Measurements from ENCODE around the gene RAB11FIP2. TPM values are rescaled to one million over a fixed set of nuclear protein-coding genes. Genes with fewer than 3 reads are reported as not detected.

RAB11FIP2 gene
- total and polyA plus RNA-seq, 2 of the 8 experiments (the other 6 are each of a cell fraction or from before 2014, with no cell fraction given) = 3.1 to 12.7 TPM

GRCh38 chr10:118012952-118013525 is 33.7 kb downstream of the RAB11FIP2 start:
- H3K27ac ChIP-seq (ENCODE audit: low read depth, low read length) = no peak overlapping the region
- H2BK120ac ChIP-seq (replicated peaks; ENCODE audit: low read depth, low read length) = no peak overlapping the region
- H2BK5ac ChIP-seq (ENCODE audit: low read depth, low read length) = no peak overlapping the region
- H4K5ac ChIP-seq (ENCODE audit: insufficient read length, low read depth, low read length) = no peak overlapping the region
- no peak overlapping the region for H3K14ac ChIP-seq (ENCODE audit: insufficient read length)
- no peak overlapping the region for H3K18ac ChIP-seq (ENCODE audit: extremely low read depth, low read length)
- H3K9me3 ChIP-seq (ENCODE audit: insufficient read depth in 2 of 2, low read depth in 1 of 2, low read length in 1 of 2) = no peaks in the 10 kb centered on the region
- POLR2A ChIA-PET (ENCODE audit: partially characterized antibody) = no interaction called here
- no peak overlapping the region for H2BK12ac ChIP-seq (ENCODE audit: low read depth, low read length)
- no peak overlapping the region for H3K4me2 ChIP-seq (ENCODE audit: insufficient read depth in 1 of 2, low read depth in 2 of 2, low read length in 2 of 2)
- no peak overlapping the region for H2AK5ac ChIP-seq (ENCODE audit: low read depth, low read length)
- no peak overlapping the region for H3K23ac ChIP-seq (ENCODE audit: insufficient read length)
- no peak overlapping the region for H4K8ac ChIP-seq (ENCODE audit: extremely low read depth, insufficient read depth, low read length)
- no peaks in the 10 kb centered on the region for H3K23me2 ChIP-seq (ENCODE audit: low read depth, low read length)
- no peak for FAIRE-seq
- no peak overlapping the region for H2AFZ ChIP-seq (ENCODE audit: low read length)
- no peak overlapping the region for H3K56ac ChIP-seq (replicated peaks; ENCODE audit: insufficient read length, low read depth, low read length)
- CTCF ChIA-PET (ENCODE audit: partially characterized antibody) = interaction anchor here (1.0 kb wide), 1 partner anchor 17 kb away, joined by 4 read pairs; no protein-coding TSS in a partner anchor
- no peak overlapping the region for H2BK20ac ChIP-seq (ENCODE audit: low read length)
- no peaks in the 10 kb centered on the region for H3K79me2 ChIP-seq (ENCODE audit: control insufficient read depth in 1 of 2, insufficient read depth in 2 of 2, low read length in 2 of 2)
- no peaks in the 10 kb centered on the region for H4K20me1 ChIP-seq (replicated peaks in 1 of 2; ENCODE audit: control insufficient read depth in 1 of 2, insufficient read depth in 2 of 2, low read length in 2 of 2)
- H3K36me3 ChIP-seq (ENCODE audit: control insufficient read depth in 2 of 4, insufficient read depth in 4 of 4, low read length in 3 of 4) = peaks cover 0 to 10% (median 0%) of the 10 kb centered on the region in 4 experiments; a peak in 2 of 8 replicates
- no peaks in the 10 kb centered on the region for H3K27me3 ChIP-seq (replicated peaks in 1 of 4; ENCODE audit: control insufficient read depth in 3 of 4, extremely low read depth in 1 of 4, insufficient read depth in 3 of 4, low read length in 3 of 4)
- H3K4me3 ChIP-seq (ENCODE audit: extremely low read depth in 1 of 4, insufficient read depth in 2 of 4, low read depth in 3 of 4, low read length in 4 of 4) = no peak overlapping the region
- H3K4me1 ChIP-seq (replicated peaks in 1 of 4; ENCODE audit: control insufficient read depth in 3 of 4, insufficient read depth in 4 of 4, low read length in 3 of 4) = peaks cover 0 to 2% (median under 1%) of the 10 kb centered on the region in 4 experiments; a peak in 4 of 7 replicates
- no peak for DNase-seq (ENCODE audit: low read depth in 1 of 2, low spot score in 2 of 2)
- H3K9ac ChIP-seq (replicated peaks in 1 of 4; ENCODE audit: extremely low read depth in 1 of 4, low read depth in 3 of 4, low read length in 3 of 4) = no peak overlapping the region
- H3K79me1 ChIP-seq (ENCODE audit: low read depth, low read length) = no peaks in the 10 kb centered on the region
- H2BK15ac ChIP-seq (ENCODE audit: low read length) = no peak overlapping the region
- TF ChIP-seq ASH2L (IDR thresholded peaks at IDR 0.05; ENCODE audit: low read length) (no peak), KDM1A (IDR thresholded peaks at IDR 0.05; ENCODE audit: borderline replicate concordance, low read length) (no peak), EP300 (IDR thresholded peaks at IDR 0.05; ENCODE audit: borderline replicate concordance in 1 of 2, low read depth in 2 of 2, low read length in 2 of 2) (no peak), CHD2 (IDR thresholded peaks at IDR 0.05; ENCODE audit: low read length) (no peak), FOSL1 (IDR thresholded peaks at IDR 0.05; ENCODE audit: insufficient read depth, low read depth, low read length) (no peak), SIN3A (conservative IDR thresholded peaks at IDR 0.05 in 1 of 2, IDR thresholded peaks at IDR 0.05 in 1 of 2; ENCODE audit: low read depth in 1 of 2, low read length in 2 of 2) (no peak), KDM5A (IDR thresholded peaks at IDR 0.05; ENCODE audit: low read length) (no peak), ZNF274 (IDR thresholded peaks at IDR 0.05; ENCODE audit: borderline replicate concordance, extremely low read depth, low read length) (no peak), YY1 (IDR thresholded peaks at IDR 0.05; ENCODE audit: low read depth, low read length) (no peak)
- no peak overlapping the region for H4K91ac ChIP-seq (replicated peaks; ENCODE audit: insufficient read length, low read length)
- no peak overlapping the region for H3K4ac ChIP-seq (replicated peaks; ENCODE audit: insufficient read length, low read depth, low read length)
